ENCODE measurements around the gene KRT74.

- TF ChIP-seq ZBED4 (CRISPR knock-in tag; IDR thresholded peaks at IDR 0.05; ENCODE audit: borderline replicate concordance): no peak
- TF ChIP-seq REL (CRISPR knock-in tag; conservative IDR thresholded peaks at IDR 0.05): no peak
- no peak for TF ChIP-seq CTCF (CRISPR knock-in tag; IDR thresholded peaks at IDR 0.05)
- no peak for TF ChIP-seq ZNF496 (CRISPR knock-in tag; IDR thresholded peaks at IDR 0.05; ENCODE audit: insufficient replicate concordance)
- TF ChIP-seq ZNF276 (CRISPR knock-in tag; IDR thresholded peaks at IDR 0.05; ENCODE audit: low read depth): no peak
- TF ChIP-seq ZBTB7A (CRISPR knock-in tag; IDR thresholded peaks at IDR 0.05): no peak
- no peak for TF ChIP-seq MYNN (CRISPR knock-in tag; IDR thresholded peaks at IDR 0.05; ENCODE audit: low read depth)
- no peak for TF ChIP-seq STAG1 (CRISPR knock-in tag; IDR thresholded peaks at IDR 0.05)
- TF ChIP-seq PRMT3 (CRISPR knock-in tag; IDR thresholded peaks at IDR 0.05; ENCODE audit: borderline replicate concordance, low read depth): no peak
- TF ChIP-seq SMARCE1 (IDR thresholded peaks at IDR 0.05; ENCODE audit: borderline replicate concordance): no peak
- TF ChIP-seq RNF219 (CRISPR knock-in tag; IDR thresholded peaks at IDR 0.05): no peak
- TF ChIP-seq ZNF501 (CRISPR knock-in tag; IDR thresholded peaks at IDR 0.05): no peak
- TF ChIP-seq MAFK (conservative IDR thresholded peaks at IDR 0.05 in 1 of 2, IDR thresholded peaks at IDR 0.05 in 1 of 2; ENCODE audit: low read length in 2 of 2): no peak
These were observed 16.4 kb upstream of the KRT74 start for GRCh38 chr12:52590021-52590420.

Data from HepG2 (cell line).